Fibroblast of skin of right quadriceps (primary cell): Measurements from ENCODE around the gene MGAT5B.

Experiments used
- DNase-seq: peaks from one replicate; pipeline ENCODE4 v3.0.0-alpha.2; 2013

MGAT5B gene

GRCh38 chr17:76881408-76881807, 13.2 kb downstream of the MGAT5B start:
- DNase-seq, result no peak

- no peak for DNase-seq
Measured at GRCh38 chr17:76881966-76882365, 13.8 kb downstream of the MGAT5B start.

- DNase-seq, result no peak
Measured at GRCh38 chr17:76883744-76884525, 15.7 kb downstream of the MGAT5B start.

- DNase-seq, result no peak
Measured at GRCh38 chr17:76884995-76885893, 17.0 kb downstream of the MGAT5B start.

- no peak for DNase-seq
Measured at GRCh38 chr17:76885894-76886290, 17.7 kb downstream of the MGAT5B start.

- no peak for DNase-seq
Measured at GRCh38 chr17:76886395-76886794, 18.2 kb downstream of the MGAT5B start.

GRCh38 chr17:76887802-76888201, 19.6 kb downstream of the MGAT5B start:
- no peak for DNase-seq

- no peak for DNase-seq
Measured at GRCh38 chr17:76888661-76889060, 20.5 kb downstream of the MGAT5B start.

GRCh38 chr17:76889323-76889722, 21.1 kb downstream of the MGAT5B start:
- DNase-seq, result no peak

- DNase-seq, result no peak
Measured at GRCh38 chr17:76892329-76892728, 24.1 kb downstream of the MGAT5B start.

GRCh38 chr17:76893623-76894334, 25.6 kb downstream of the MGAT5B start:
- DNase-seq, result no peak

GRCh38 chr17:76894842-76895241, 26.6 kb downstream of the MGAT5B start:
- DNase-seq, result no peak

- DNase-seq, result no peak
Measured at GRCh38 chr17:76897023-76897422, 28.8 kb downstream of the MGAT5B start.

- no peak for DNase-seq
Measured at GRCh38 chr17:76899414-76899813, 31.2 kb downstream of the MGAT5B start.

- DNase-seq, result no peak
Measured at GRCh38 chr17:76900723-76901122, 32.5 kb downstream of the MGAT5B start.

- no peak for DNase-seq
Measured at GRCh38 chr17:76901542-76902197, 33.5 kb downstream of the MGAT5B start.

- DNase-seq, result no peak
Measured at GRCh38 chr17:76902476-76902875, 34.3 kb downstream of the MGAT5B start.

- DNase-seq, result no peak
Measured at GRCh38 chr17:76903631-76904030, 35.4 kb downstream of the MGAT5B start.

- DNase-seq, result no peak
Measured at GRCh38 chr17:76904116-76904515, 35.9 kb downstream of the MGAT5B start.

GRCh38 chr17:76905036-76905435, 36.8 kb downstream of the MGAT5B start:
- no peak for DNase-seq

GRCh38 chr17:76905836-76906235, 37.6 kb downstream of the MGAT5B start:
- DNase-seq, result no peak

GRCh38 chr17:76906463-76906862, 38.3 kb downstream of the MGAT5B start:
- no peak for DNase-seq

GRCh38 chr17:76907352-76907751, 39.1 kb downstream of the MGAT5B start:
- DNase-seq, result no peak
